Neural cell (in vitro differentiated cells): ENCODE data around the gene C1GALT1.

ENCODE experiments used
- CTCF ChIP-seq: fragments of 450-650 bp; IDR thresholded peaks from 2 replicates; pipeline ENCODE4 v1.5.1; 2014; ENCODE audit warnings: antibody characterized with exemption, mild to moderate bottlenecking, moderate library complexity; ENCODE audit not compliant: poor library complexity, severe bottlenecking
- EP300 ChIP-seq: fragments of 450-650 bp; conservative IDR thresholded peaks from 2 replicates; pipeline ENCODE4 v1.6.1; 2014; ENCODE audit warnings: antibody characterized with exemption, mild to moderate bottlenecking, moderate library complexity; ENCODE audit not compliant: poor library complexity, severe bottlenecking
- EZH2 ChIP-seq: fragments of 200-600, 300-800 bp; shearing (Covaris generic), sonication (generic); IDR thresholded peaks from 2 replicates; pipeline ENCODE4 v1.6.1; 2014; ENCODE audit warnings: antibody characterized with exemption, low read length, borderline replicate concordance, mild to moderate bottlenecking; ENCODE audit not compliant: insufficient read depth, poor library complexity, severe bottlenecking
- POLR2AphosphoS5 ChIP-seq: IDR thresholded peaks from 2 replicates; pipeline ENCODE4 v1.6.1; 2012
- RAD21 ChIP-seq: fragments of 450-650 bp; conservative IDR thresholded peaks from 2 replicates; pipeline ENCODE4 v1.6.1; 2014; ENCODE audit warnings: antibody characterized with exemption, mild to moderate bottlenecking, moderate library complexity
- TF ChIP-seq, protein P1 (sequence below): IDR thresholded peaks from 2 replicates; pipeline ENCODE4 v1.6.1; 2012; ENCODE audit warnings: borderline replicate concordance

GRCh38 chr7:7251742-7252141, 69.4 kb downstream of the C1GALT1 start:
- TF ChIP-seq CTCF (no peak), EZH2 (no peak), POLR2AphosphoS5 (no peak), EP300 (no peak), RAD21 (no peak)
- TF ChIP-seq, protein P1, sequence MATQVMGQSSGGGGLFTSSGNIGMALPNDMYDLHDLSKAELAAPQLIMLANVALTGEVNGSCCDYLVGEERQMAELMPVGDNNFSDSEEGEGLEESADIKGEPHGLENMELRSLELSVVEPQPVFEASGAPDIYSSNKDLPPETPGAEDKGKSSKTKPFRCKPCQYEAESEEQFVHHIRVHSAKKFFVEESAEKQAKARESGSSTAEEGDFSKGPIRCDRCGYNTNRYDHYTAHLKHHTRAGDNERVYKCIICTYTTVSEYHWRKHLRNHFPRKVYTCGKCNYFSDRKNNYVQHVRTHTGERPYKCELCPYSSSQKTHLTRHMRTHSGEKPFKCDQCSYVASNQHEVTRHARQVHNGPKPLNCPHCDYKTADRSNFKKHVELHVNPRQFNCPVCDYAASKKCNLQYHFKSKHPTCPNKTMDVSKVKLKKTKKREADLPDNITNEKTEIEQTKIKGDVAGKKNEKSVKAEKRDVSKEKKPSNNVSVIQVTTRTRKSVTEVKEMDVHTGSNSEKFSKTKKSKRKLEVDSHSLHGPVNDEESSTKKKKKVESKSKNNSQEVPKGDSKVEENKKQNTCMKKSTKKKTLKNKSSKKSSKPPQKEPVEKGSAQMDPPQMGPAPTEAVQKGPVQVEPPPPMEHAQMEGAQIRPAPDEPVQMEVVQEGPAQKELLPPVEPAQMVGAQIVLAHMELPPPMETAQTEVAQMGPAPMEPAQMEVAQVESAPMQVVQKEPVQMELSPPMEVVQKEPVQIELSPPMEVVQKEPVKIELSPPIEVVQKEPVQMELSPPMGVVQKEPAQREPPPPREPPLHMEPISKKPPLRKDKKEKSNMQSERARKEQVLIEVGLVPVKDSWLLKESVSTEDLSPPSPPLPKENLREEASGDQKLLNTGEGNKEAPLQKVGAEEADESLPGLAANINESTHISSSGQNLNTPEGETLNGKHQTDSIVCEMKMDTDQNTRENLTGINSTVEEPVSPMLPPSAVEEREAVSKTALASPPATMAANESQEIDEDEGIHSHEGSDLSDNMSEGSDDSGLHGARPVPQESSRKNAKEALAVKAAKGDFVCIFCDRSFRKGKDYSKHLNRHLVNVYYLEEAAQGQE = no peak
